Gastrocnemius medialis (tissue), 4 donors: ENCODE results near the gene ABTB2. TPM values are rescaled to one million over a fixed set of nuclear protein-coding genes. Genes with fewer than 3 reads are reported as not detected.

Experiments used
- ATAC-seq, 2 donors: fragments of 150-250 bp; one replicate each; pipeline ENCODE4 v1.9.1; 2016
- DNase-seq, 2 donors: peaks; one replicate each; pipeline ENCODE4 v3.0.0-alpha.2; 2019
- H3K27ac ChIP-seq, 4 donors: fragments of 200-600 bp; sonication (generic); 1 replicate in 1 of 4; 2 replicates in 3 of 4; pipeline ENCODE4 v1.5.1; 2016 to 2018; ENCODE audit warnings: mild to moderate bottlenecking in 2 of 4, moderate library complexity in 1 of 4
- H3K27me3 ChIP-seq, 3 donors: fragments of 200-600 bp; sonication (generic) in 2 of 3; 1 replicate in 1 of 3; 2 replicates in 2 of 3; pipeline versions ENCODE4 v1.5.1 to v1.6.0; 2016 to 2019; ENCODE audit warnings: mild to moderate bottlenecking in 1 of 3, moderate library complexity in 1 of 3
- H3K36me3 ChIP-seq, 2 donors: fragments of 200-600 bp; sonication (generic) in 1 of 2; one replicate each; pipeline ENCODE4 v1.5.1; 2017 to 2018
- H3K4me1 ChIP-seq, 2 donors: fragments of 200-600 bp; sonication (generic) in 1 of 2; one replicate each; pipeline ENCODE4 v1.5.1; 2016 to 2017; ENCODE audit warnings: mild to moderate bottlenecking in 2 of 2
- H3K4me3 ChIP-seq, 4 donors: fragments of 200-600 bp; sonication (generic) in 3 of 4; 1 replicate in 1 of 4; 2 replicates in 3 of 4; pipeline ENCODE4 v1.5.1; 2016 to 2019; ENCODE audit warnings: mild to moderate bottlenecking in 2 of 4
- H3K9me3 ChIP-seq, 3 donors: fragments of 200-600 bp; sonication (generic) in 2 of 3; 1 replicate in 1 of 3; 2 replicates in 2 of 3; pipeline ENCODE4 v1.5.1; 2016 to 2019
- POLR2A ChIP-seq, 2 donors: fragments of 450-650 bp; IDR thresholded peaks; one replicate each; pipeline ENCODE4 v1.6.1; 2017; ENCODE audit warnings: antibody characterized with exemption in 2 of 2, mild to moderate bottlenecking in 2 of 2, moderate library complexity in 2 of 2
- in situ Hi-C, 4 donors: fragments of 200-750 bp; cut with MboI; loops; one replicate each; pipeline versions ENCODE4 v1.15.0 to v1.8.0; 2017; ENCODE audit warnings: low sequenced_read_pairs in 4 of 4
- intact Hi-C: fragments of 100-400 bp; cut with DNase I; formaldehyde crosslinking; loops from one replicate; pipeline ENCODE4 v1.15.1; 2023; ENCODE audit warnings: low total_unique reads
- total RNA-seq, 4 donors: library from RNA; depleted of rRNA; stranded (reverse); fragments of >200 nt; gene quantifications; one replicate each; pipeline versions ENCODE4 v1.1.0 to v1.2.3, GENCODE V29; 2016
- TF ChIP-seq, protein P1 (sequence below), 5 experiments: fragments of 450-650 bp in 3 of 5; fragments of 200-600 bp in 2 of 5; sonication (generic) in 2 of 5; IDR thresholded peaks in 4 of 5; conservative IDR thresholded peaks in 1 of 5; 1 replicate in 4 of 5; 2 replicates in 1 of 5; pipeline ENCODE4 v1.5.1; 2016 to 2019; ENCODE audit warnings: antibody characterized with exemption in 5 of 5, mild to moderate bottlenecking in 3 of 5, moderate library complexity in 3 of 5

The ABTB2 gene
- total RNA-seq, 4 donors from 2014 or later: 8.8 to 30.7 (median 12.2) TPM

- in situ Hi-C loops: no loop called here
- no peak overlapping the region for H3K4me3 ChIP-seq
- H3K36me3 ChIP-seq: no peaks in the 10 kb centered on the region
- TF ChIP-seq, protein P1, sequence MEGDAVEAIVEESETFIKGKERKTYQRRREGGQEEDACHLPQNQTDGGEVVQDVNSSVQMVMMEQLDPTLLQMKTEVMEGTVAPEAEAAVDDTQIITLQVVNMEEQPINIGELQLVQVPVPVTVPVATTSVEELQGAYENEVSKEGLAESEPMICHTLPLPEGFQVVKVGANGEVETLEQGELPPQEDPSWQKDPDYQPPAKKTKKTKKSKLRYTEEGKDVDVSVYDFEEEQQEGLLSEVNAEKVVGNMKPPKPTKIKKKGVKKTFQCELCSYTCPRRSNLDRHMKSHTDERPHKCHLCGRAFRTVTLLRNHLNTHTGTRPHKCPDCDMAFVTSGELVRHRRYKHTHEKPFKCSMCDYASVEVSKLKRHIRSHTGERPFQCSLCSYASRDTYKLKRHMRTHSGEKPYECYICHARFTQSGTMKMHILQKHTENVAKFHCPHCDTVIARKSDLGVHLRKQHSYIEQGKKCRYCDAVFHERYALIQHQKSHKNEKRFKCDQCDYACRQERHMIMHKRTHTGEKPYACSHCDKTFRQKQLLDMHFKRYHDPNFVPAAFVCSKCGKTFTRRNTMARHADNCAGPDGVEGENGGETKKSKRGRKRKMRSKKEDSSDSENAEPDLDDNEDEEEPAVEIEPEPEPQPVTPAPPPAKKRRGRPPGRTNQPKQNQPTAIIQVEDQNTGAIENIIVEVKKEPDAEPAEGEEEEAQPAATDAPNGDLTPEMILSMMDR (IDR thresholded peaks at IDR 0.05 in 4 of 5, conservative IDR thresholded peaks at IDR 0.05 in 1 of 5): no peak
- TF ChIP-seq POLR2A (IDR thresholded peaks at IDR 0.05): no peak
- H3K9me3 ChIP-seq: no peaks in the 10 kb centered on the region
- H3K27me3 ChIP-seq: no peaks in the 10 kb centered on the region
- no peak overlapping the region for H3K27ac ChIP-seq
- intact Hi-C loops: no loop called here
- H3K4me1 ChIP-seq: peaks cover 13 to 16% of the 10 kb centered on the region in 2 donors
- DNase-seq: no peak
- no peak for ATAC-seq
These were observed 20.8 kb downstream of the ABTB2 start for GRCh38 chr11:34337016-34337415.

- TF ChIP-seq, protein P1 (IDR thresholded peaks at IDR 0.05 in 4 of 5, conservative IDR thresholded peaks at IDR 0.05 in 1 of 5): no peak
- TF ChIP-seq POLR2A (IDR thresholded peaks at IDR 0.05): no peak
- intact Hi-C loops (no loop called here), in situ Hi-C loops (no loop called here)
- DNase-seq (no peak), ATAC-seq (no peak)
- H3K4me3 ChIP-seq: no peak overlapping the region
- H3K9me3 ChIP-seq: no peaks in the 10 kb centered on the region
- H3K27me3 ChIP-seq: no peaks in the 10 kb centered on the region
- peaks cover 11 to 16% of the 10 kb centered on the region in 2 donors for H3K4me1 ChIP-seq
- H3K36me3 ChIP-seq: no peaks in the 10 kb centered on the region
- H3K27ac ChIP-seq: no peak overlapping the region
These were observed 22.0 kb downstream of the ABTB2 start for GRCh38 chr11:34335801-34336200.

GRCh38 chr11:34335331-34335730 is 22.5 kb downstream of the ABTB2 start:
- DNase-seq: no peak
- H3K4me1 ChIP-seq: peaks cover 11 to 17% of the 10 kb centered on the region in 2 donors
- TF ChIP-seq POLR2A (IDR thresholded peaks at IDR 0.05): no peak
- TF ChIP-seq, protein P1 (IDR thresholded peaks at IDR 0.05 in 4 of 5, conservative IDR thresholded peaks at IDR 0.05 in 1 of 5): no peak
- H3K27me3 ChIP-seq: no peaks in the 10 kb centered on the region
- H3K36me3 ChIP-seq: no peaks in the 10 kb centered on the region
- no peaks in the 10 kb centered on the region for H3K9me3 ChIP-seq
- no peak overlapping the region for H3K4me3 ChIP-seq
- in situ Hi-C loops: no loop called here
- no peak overlapping the region for H3K27ac ChIP-seq
- ATAC-seq: no peak
- intact Hi-C loops: no loop called here

DNA sequence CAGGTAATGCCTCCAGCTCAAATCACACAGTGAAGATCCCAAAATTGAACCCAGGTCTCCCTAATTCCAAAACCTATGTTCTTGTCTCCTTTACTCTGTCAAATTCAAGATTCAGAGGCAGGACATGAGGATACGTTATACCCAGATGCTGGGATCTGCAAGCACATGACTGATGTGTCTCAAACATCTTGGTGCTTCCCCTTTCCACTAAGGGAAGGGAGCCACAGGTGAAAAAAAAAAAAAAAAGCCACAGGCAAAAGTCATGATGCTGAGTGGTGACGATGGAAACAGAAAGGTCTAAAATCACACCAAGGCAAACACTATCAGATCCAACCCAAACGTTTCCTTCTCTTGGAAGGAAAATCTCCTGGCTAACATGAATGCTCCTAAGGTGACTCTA is 24.0 kb downstream of the ABTB2 start:
- no peak for DNase-seq
- Histone ChIP-seq H3K4me1 (peaks cover 26% of the 10 kb centered on the region in 2 donors), H3K9me3 (no peaks in the 10 kb centered on the region), H3K36me3 (no peaks in the 10 kb centered on the region), H3K4me3 (no peak overlapping the region), H3K27me3 (no peaks in the 10 kb centered on the region), H3K27ac (no peak overlapping the region)
- intact Hi-C loops (no loop called here), in situ Hi-C loops (no loop called here)
- TF ChIP-seq, protein P1 (IDR thresholded peaks at IDR 0.05 in 4 of 5, conservative IDR thresholded peaks at IDR 0.05 in 1 of 5): no peak
- TF ChIP-seq POLR2A (IDR thresholded peaks at IDR 0.05): no peak
- ATAC-seq: no peak

DNA sequence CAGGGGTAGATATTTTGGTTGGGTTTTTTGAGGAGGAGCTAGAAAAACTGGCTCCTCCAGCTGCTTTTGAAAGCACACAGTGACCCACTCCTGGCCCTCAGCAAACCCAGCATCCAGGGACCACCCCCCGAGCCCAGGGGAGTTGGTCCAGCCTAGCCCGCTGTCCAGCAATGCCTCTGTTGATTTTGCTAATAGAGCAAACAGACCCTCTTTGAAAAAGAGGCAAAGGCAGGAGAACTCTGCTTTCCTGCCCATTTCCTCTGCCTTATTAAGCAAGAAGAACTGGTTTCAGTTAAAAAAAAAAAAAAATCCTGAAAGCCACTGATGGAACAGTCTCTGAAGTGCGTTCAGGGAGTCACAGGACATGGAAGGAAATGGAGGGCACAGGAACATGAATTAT is 25.3 kb downstream of the ABTB2 start:
- no peak for DNase-seq
- Histone ChIP-seq H3K27ac (no peak overlapping the region), H3K4me3 (no peak overlapping the region), H3K27me3 (no peaks in the 10 kb centered on the region), H3K36me3 (no peaks in the 10 kb centered on the region), H3K4me1 (peaks cover 36 to 39% of the 10 kb centered on the region in 2 donors), H3K9me3 (no peaks in the 10 kb centered on the region)
- no peak for ATAC-seq
- TF ChIP-seq POLR2A (IDR thresholded peaks at IDR 0.05): no peak
- TF ChIP-seq, protein P1 (IDR thresholded peaks at IDR 0.05 in 4 of 5, conservative IDR thresholded peaks at IDR 0.05 in 1 of 5): no peak
- in situ Hi-C loops (no loop called here), intact Hi-C loops (no loop called here)
